Activated naive CD4-positive, alpha-beta T cell treated with anti-CD3 and anti-CD28 coated beads, Interleukin-2, amount 10 ng/mL, durations not matched to agents 7 days and 5 days (primary cell): ENCODE measurements around the gene ARF1.

Experiments
- CTCF ChIA-PET: fragments of 350-600 bp; sonication (Branson Sonifier 250); formaldehyde crosslinking; loops from one replicate; lab custom pipeline; 2021; ENCODE audit warnings: antibody characterized with exemption; lab: Charles Lee
- DNase-seq: peaks from one replicate; pipeline ENCODE4 v3.0.0-alpha.2; 2020
- H3K27ac Mint-ChIP-seq: one replicate; pipeline ENCODE4 v1.8.0; 2021; ENCODE audit warnings: mild to moderate bottlenecking, moderate library complexity, mixed read lengths
- H3K27me3 Mint-ChIP-seq: one replicate; pipeline ENCODE4 v1.8.0; 2021; ENCODE audit warnings: mild to moderate bottlenecking, mixed read lengths
- H3K36me3 Mint-ChIP-seq: one replicate; pipeline ENCODE4 v1.8.0; 2021; ENCODE audit warnings: mixed read lengths
- H3K4me1 Mint-ChIP-seq: one replicate; pipeline ENCODE4 v1.8.0; 2021; ENCODE audit warnings: mixed read lengths
- H3K4me3 Mint-ChIP-seq: one replicate; pipeline ENCODE4 v1.8.0; 2021; ENCODE audit warnings: mild to moderate bottlenecking, moderate library complexity, mixed read lengths
- H3K9me3 Mint-ChIP-seq: one replicate; pipeline ENCODE4 v1.8.0; 2021; ENCODE audit warnings: mixed read lengths

Gene ARF1

DNA sequence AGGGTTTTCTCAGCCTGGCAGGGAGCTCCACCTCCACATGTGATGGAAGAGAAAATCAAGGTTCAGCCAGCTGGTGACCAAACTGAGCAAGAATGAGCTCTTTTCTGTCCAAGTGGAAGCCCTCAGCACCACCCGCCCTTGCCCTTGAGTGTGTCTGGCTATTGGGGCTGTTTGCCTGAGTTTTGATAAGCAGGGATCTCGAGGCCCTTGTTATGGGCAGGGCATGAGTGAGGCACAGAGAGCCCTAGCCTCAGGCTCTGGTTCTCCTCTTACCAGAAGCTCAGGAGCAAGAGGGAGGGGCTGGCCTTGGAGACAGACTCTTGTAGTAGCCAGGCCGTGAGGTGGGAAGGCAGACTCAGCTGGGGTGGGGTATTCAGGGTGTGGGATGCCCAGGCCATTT, 37.5 kb upstream of the ARF1 start:
- no peaks in the 10 kb centered on the region for H3K36me3 Mint-ChIP-seq
- DNase-seq = no peak
- CTCF ChIA-PET = interaction anchor here (0.6 kb wide), 1 partner anchor 98 kb away, joined by 3 read pairs; no protein-coding TSS in a partner anchor
- no peaks in the 10 kb centered on the region for H3K4me1 Mint-ChIP-seq
- peaks cover 15% of the 10 kb centered on the region for H3K27me3 Mint-ChIP-seq
- H3K4me3 Mint-ChIP-seq = no peak overlapping the region
- peaks cover 8% of the 10 kb centered on the region for H3K9me3 Mint-ChIP-seq
- H3K27ac Mint-ChIP-seq = no peak overlapping the region

DNA sequence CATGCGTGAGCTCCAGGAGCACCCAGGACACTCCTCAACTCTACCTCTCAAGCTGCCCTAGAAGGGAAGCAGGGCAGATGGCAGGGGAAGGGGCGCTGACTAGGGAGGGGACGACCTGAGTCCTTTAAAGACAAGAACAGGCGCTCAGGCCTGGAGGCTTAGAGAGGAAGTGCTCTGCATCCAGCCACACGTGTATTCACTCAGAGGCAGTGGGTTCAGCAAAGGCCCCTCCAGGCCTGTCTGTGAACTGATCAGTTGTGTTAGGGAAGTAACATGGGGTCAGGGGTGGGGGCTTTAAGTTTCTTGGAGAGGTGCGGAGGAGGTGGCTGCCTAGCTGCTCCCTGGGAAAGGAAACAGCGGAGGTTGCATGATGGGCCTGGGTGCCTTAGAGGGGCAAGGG, 37.1 kb upstream of the ARF1 start:
- H3K4me3 Mint-ChIP-seq = no peak overlapping the region
- peaks cover 14% of the 10 kb centered on the region for H3K27me3 Mint-ChIP-seq
- no peak overlapping the region for H3K27ac Mint-ChIP-seq
- CTCF ChIA-PET = no interaction called here
- no peaks in the 10 kb centered on the region for H3K4me1 Mint-ChIP-seq
- no peaks in the 10 kb centered on the region for H3K36me3 Mint-ChIP-seq
- no peak for DNase-seq
- peaks cover 8% of the 10 kb centered on the region for H3K9me3 Mint-ChIP-seq

DNA sequence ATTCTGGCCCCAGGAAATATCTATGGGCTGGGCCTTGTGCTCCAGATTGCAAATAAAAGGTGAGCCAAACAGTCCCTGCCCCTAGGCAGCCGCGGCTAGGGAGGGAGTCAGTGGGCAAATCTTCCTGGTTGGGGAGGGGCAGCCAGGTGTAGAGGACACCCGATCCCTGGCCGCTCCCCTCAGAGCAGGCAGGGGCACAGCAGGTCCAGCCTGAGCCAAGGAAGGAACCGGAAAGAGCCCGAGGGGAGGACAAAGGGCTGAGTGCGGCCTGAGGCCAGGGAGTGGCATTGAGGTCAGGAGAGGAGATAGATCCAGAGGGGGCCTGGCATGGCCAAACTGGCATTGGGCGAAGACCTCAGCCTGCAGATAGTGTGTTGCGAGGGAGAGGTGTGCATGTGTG, 36.6 kb upstream of the ARF1 start:
- H3K4me1 Mint-ChIP-seq = no peaks in the 10 kb centered on the region
- H3K9me3 Mint-ChIP-seq = peaks cover 8% of the 10 kb centered on the region
- H3K27me3 Mint-ChIP-seq = peaks cover 13% of the 10 kb centered on the region
- no peak overlapping the region for H3K27ac Mint-ChIP-seq
- H3K4me3 Mint-ChIP-seq = no peak overlapping the region
- H3K36me3 Mint-ChIP-seq = no peaks in the 10 kb centered on the region
- DNase-seq = no peak
- CTCF ChIA-PET = no interaction called here

DNA sequence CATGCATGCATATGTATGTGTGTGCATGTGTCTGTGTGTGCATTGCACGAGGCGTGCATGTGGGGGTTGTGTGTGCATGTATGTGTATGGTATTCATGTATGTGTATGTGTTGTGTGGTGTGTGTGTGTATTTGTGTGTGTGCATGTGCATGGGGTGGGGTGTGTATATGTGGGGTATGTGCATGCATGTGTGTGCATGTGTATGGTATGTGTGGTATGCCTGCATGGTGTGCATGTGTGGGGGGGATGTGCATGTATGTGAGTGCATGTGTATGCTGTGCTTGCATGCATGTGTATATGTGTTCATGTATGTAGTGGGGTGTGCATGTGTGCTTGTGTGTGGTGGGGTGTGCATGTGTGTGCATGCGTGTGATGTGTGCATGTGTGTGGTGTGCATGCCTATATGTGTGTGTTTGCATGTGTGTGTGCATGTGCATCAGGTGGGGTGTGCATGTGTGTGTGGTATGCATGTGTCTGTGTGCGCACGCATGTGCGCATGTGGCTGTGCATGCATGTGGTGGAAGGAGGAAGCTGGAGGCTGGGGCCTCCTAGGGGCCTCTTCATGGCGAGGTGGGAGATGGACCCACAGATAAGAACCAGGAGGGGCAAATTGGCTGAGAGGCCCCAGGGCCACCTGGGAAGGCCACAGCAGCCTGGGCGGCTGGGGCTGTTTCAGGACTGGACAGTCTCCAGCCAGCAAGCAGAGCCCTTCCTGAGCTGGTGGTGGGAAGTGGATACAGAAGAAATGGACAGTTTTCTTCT, 35.9 kb upstream of the ARF1 start:
- H3K27ac Mint-ChIP-seq = no peak overlapping the region
- no peak overlapping the region for H3K4me3 Mint-ChIP-seq

DNA sequence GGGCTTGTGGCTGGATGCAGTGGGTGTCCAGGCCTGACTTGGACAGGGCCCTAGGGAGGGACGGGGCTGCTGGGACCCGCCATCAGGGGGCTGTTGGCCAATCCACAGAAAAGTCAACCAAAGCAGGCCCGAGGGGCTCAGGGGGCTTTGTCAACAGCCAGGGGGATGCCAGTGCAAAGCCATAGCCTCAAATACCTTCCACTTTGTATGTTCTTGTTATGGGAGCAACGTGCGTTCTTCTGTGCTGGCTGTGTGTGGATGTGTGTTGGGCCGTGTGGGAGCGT, 35.4 kb upstream of the ARF1 start:
- H3K9me3 Mint-ChIP-seq = peaks cover 8% of the 10 kb centered on the region
- no peaks in the 10 kb centered on the region for H3K36me3 Mint-ChIP-seq
- no peak overlapping the region for H3K27ac Mint-ChIP-seq
- CTCF ChIA-PET = no interaction called here
- H3K27me3 Mint-ChIP-seq = peaks cover 24% of the 10 kb centered on the region
- H3K4me1 Mint-ChIP-seq = no peaks in the 10 kb centered on the region
- no peak for DNase-seq
- H3K4me3 Mint-ChIP-seq = no peak overlapping the region

More for the DNA sequence above, 35.9 kb upstream of the ARF1 start:
- Mint-ChIP-seq H3K36me3 (no peaks in the 10 kb centered on the region), H3K9me3 (peaks cover 8% of the 10 kb centered on the region), H3K4me1 (no peaks in the 10 kb centered on the region), H3K27me3 (peaks cover 19% of the 10 kb centered on the region)
- CTCF ChIA-PET = no interaction called here
- DNase-seq = no peak

DNA sequence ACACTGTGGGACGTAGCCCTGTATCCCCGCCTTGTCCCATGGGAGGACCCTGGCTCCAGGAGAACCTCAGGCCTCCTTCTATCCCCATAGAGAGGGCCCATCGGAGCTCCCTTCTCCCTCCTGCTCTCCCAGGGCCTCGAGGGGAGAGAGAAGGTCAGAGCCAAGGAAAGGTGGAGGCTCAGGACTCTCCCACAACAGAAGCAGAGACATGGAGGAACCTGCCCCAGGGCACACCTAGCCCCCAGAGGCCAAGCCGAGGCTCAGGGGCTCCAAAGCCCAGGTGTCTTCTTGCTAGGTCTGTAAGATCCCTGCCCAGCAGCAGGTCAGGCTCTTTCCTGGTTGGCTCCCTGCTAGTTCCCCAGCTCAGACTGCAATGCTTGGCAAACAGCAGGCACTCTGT, 34.4 kb upstream of the ARF1 start:
- H3K4me1 Mint-ChIP-seq = no peaks in the 10 kb centered on the region
- no peaks in the 10 kb centered on the region for H3K36me3 Mint-ChIP-seq
- peaks cover 8% of the 10 kb centered on the region for H3K9me3 Mint-ChIP-seq
- H3K4me3 Mint-ChIP-seq = no peak overlapping the region
- H3K27ac Mint-ChIP-seq = no peak overlapping the region
- DNase-seq = no peak
- peaks cover 28% of the 10 kb centered on the region for H3K27me3 Mint-ChIP-seq
- CTCF ChIA-PET = no interaction called here

DNA sequence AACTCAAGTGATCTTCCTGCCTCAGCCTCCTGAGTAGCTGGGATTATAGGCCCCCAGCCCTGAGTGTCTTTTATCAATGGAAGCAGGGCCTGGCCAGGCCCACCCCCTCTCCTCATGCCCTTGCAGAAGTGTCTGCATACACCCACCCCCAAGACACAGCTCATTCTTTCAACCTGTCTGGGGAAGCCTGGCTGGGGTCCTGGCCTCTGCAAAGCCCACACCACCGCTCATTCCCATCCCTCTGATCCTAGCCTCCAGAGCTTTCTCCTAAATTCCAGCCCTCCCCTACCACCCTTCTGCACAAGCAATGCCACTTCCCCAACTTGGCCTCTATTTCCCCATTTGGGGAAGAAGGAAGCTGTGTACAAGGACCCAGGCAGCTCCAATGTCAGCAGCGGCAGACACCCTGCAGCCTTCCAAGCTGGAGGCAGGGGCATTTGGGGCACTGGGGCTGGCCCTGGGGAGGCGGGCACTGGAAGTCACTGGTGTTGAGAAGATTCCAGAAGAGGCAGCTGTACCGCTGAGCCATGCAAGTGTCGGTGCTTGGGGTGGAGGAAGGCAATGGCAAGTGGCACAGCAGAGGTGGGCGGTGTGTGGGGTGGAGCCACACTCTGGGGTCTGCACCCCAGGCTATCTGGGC, 33.7 kb upstream of the ARF1 start:
- H3K27me3 Mint-ChIP-seq = peaks cover 33% of the 10 kb centered on the region
- H3K9me3 Mint-ChIP-seq = peaks cover 8% of the 10 kb centered on the region
- no peak overlapping the region for H3K27ac Mint-ChIP-seq
- H3K4me1 Mint-ChIP-seq = no peaks in the 10 kb centered on the region
- H3K36me3 Mint-ChIP-seq = no peaks in the 10 kb centered on the region
- CTCF ChIA-PET = no interaction called here
- no peak for DNase-seq
- no peak overlapping the region for H3K4me3 Mint-ChIP-seq

DNA sequence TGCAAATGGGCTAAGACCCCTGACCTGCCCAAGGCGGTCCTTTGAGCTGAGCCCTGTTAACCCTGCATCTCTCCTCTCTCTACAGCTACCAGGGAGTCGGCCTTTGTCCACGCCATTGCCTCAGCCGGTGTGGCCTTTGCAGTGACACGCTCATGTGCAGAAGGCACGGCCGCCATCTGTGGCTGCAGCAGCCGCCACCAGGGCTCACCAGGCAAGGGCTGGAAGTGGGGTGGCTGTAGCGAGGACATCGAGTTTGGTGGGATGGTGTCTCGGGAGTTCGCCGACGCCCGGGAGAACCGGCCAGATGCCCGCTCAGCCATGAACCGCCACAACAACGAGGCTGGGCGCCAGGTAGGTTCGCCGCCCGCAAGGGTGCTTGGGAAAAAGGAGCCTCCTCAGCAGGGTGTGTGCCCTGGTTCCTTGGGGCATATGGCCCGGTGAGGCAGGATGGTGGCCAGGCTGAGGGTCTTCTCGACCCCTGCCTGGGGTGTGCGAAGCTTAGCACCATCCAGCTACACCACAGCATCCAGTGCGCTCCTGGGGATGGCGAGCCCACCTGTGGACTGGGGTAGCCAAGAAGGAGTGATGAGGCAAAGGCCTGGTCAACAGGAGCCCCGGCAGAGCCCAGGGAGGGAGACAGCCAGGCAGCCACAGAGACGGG, 31.8 kb upstream of the ARF1 start:
- CTCF ChIA-PET = no interaction called here
- Mint-ChIP-seq H3K9me3 (peaks cover 8% of the 10 kb centered on the region), H3K27ac (no peak overlapping the region), H3K4me3 (no peak overlapping the region), H3K4me1 (no peaks in the 10 kb centered on the region), H3K36me3 (no peaks in the 10 kb centered on the region), H3K27me3 (peaks cover 43% of the 10 kb centered on the region)
- DNase-seq = no peak

DNA sequence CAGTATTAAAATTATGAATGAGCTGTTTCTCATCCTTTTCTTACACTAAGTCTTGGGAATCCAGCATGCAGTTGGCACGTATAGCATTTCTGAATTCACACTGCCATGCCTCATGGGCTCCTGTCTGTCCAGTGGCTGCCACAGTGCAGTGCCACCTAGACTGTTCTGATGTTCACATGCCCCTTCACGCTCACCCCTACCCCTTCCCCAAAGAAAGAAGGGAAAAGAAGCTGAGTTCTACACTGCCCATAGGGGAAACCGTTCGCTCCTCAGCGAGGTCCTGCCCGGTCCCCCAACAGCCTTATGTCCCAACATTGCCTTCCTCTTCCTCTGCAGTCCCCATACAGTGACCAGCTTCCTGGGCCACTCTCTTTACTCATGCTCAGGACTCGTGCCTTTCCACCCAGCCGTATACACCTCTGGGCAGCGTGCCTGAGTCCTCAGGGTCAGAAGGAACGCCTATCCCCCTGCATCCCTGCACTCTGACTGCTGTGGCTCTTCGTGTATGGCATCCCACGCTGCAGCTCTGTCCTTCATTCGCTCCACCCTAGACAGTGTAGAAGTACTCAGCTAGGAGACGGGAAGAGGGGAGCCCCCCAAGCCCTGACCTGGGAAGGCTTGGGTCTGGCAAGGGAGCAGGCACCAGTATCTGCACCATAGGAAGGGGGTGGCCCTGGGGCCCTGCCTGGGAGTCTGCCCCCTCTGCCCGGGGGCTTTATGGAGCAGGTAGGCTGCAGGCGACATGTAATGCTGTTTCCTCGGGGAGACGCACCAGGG, 24.1 kb upstream of the ARF1 start:
- CTCF ChIA-PET = no interaction called here
- no peak overlapping the region for H3K27ac Mint-ChIP-seq
- H3K27me3 Mint-ChIP-seq = peaks cover 90% of the 10 kb centered on the region
- no peaks in the 10 kb centered on the region for H3K9me3 Mint-ChIP-seq
- H3K4me3 Mint-ChIP-seq = no peak overlapping the region
- H3K36me3 Mint-ChIP-seq = no peaks in the 10 kb centered on the region
- peaks cover 4% of the 10 kb centered on the region for H3K4me1 Mint-ChIP-seq
- peak; percentile 14 for DNase-seq

DNA sequence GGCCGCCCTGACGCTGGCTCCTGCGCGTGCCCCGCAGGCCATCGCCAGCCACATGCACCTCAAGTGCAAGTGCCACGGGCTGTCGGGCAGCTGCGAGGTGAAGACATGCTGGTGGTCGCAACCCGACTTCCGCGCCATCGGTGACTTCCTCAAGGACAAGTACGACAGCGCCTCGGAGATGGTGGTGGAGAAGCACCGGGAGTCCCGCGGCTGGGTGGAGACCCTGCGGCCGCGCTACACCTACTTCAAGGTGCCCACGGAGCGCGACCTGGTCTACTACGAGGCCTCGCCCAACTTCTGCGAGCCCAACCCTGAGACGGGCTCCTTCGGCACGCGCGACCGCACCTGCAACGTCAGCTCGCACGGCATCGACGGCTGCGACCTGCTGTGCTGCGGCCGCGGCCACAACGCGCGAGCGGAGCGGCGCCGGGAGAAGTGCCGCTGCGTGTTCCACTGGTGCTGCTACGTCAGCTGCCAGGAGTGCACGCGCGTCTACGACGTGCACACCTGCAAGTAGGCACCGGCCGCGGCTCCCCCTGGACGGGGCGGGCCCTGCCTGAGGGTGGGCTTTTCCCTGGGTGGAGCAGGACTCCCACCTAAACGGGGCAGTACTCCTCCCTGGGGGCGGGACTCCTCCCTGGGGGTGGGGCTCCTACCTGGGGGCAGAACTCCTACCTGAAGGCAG, 23.4 kb upstream of the ARF1 start:
- no peaks in the 10 kb centered on the region for H3K9me3 Mint-ChIP-seq
- peak; percentile 68 for DNase-seq
- H3K27ac Mint-ChIP-seq = no peak overlapping the region
- CTCF ChIA-PET = no interaction called here
- peaks cover 89% of the 10 kb centered on the region for H3K27me3 Mint-ChIP-seq
- peak overlapping the region; percentile 66 for H3K4me3 Mint-ChIP-seq
- no peaks in the 10 kb centered on the region for H3K36me3 Mint-ChIP-seq
- H3K4me1 Mint-ChIP-seq = peaks cover 4% of the 10 kb centered on the region

DNA sequence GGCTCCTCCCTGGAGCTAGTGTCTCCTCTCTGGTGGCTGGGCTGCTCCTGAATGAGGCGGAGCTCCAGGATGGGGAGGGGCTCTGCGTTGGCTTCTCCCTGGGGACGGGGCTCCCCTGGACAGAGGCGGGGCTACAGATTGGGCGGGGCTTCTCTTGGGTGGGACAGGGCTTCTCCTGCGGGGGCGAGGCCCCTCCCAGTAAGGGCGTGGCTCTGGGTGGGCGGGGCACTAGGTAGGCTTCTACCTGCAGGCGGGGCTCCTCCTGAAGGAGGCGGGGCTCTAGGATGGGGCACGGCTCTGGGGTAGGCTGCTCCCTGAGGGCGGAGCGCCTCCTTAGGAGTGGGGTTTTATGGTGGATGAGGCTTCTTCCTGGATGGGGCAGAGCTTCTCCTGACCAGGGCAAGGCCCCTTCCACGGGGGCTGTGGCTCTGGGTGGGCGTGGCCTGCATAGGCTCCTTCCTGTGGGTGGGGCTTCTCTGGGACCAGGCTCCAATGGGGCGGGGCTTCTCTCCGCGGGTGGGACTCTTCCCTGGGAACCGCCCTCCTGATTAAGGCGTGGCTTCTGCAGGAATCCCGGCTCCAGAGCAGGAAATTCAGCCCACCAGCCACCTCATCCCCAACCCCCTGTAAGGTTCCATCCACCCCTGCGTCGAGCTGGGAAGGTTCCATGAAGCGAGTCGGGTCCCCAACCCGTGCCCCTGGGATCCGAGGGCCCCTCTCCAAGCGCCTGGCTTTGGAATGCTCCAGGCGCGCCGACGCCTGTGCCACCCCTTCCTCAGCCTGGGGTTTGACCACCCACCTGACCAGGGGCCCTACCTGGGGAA, 22.7 kb upstream of the ARF1 start:
- no peak overlapping the region for H3K27ac Mint-ChIP-seq
- DNase-seq = peak; percentile 84
- H3K4me3 Mint-ChIP-seq = peak overlapping the region; percentile 66
- CTCF ChIA-PET = interaction anchor here (0.6 kb wide), 1 partner anchor 325 kb away, joined by 3 read pairs; the partner anchor contains the start of gene JMJD4
- no peaks in the 10 kb centered on the region for H3K9me3 Mint-ChIP-seq
- peaks cover 4% of the 10 kb centered on the region for H3K4me1 Mint-ChIP-seq
- no peaks in the 10 kb centered on the region for H3K36me3 Mint-ChIP-seq
- peaks cover 85% of the 10 kb centered on the region for H3K27me3 Mint-ChIP-seq

DNA sequence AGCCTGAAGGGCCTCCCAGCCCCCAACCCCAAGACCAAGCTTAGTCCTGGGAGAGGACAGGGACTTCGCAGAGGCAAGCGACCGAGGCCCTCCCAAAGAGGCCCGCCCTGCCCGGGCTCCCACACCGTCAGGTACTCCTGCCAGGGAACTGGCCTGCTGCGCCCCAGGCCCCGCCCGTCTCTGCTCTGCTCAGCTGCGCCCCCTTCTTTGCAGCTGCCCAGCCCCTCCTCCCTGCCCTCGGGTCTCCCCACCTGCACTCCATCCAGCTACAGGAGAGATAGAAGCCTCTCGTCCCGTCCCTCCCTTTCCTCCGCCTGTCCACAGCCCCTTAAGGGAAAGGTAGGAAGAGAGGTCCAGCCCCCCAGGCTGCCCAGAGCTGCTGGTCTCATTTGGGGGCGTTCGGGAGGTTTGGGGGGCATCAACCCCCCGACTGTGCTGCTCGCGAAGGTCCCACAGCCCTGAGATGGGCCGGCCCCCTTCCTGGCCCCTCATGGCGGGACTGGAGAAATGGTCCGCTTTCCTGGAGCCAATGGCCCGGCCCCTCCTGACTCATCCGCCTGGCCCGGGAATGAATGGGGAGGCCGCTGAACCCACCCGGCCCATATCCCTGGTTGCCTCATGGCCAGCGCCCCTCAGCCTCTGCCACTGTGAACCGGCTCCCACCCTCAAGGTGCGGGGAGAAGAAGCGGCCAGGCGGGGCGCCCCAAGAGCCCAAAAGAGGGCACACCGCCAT, 21.9 kb upstream of the ARF1 start:
- Mint-ChIP-seq H3K4me3 (no peak overlapping the region), H3K27me3 (peaks cover 91% of the 10 kb centered on the region), H3K9me3 (no peaks in the 10 kb centered on the region), H3K27ac (no peak overlapping the region), H3K36me3 (no peaks in the 10 kb centered on the region), H3K4me1 (peaks cover 4% of the 10 kb centered on the region)
- CTCF ChIA-PET = interaction anchor here (0.6 kb wide), 1 partner anchor 326 kb away, joined by 3 read pairs; the partner anchor contains the start of gene JMJD4
- peak; percentile 24 for DNase-seq
